ENCODE results near the gene USB1. TPM values are rescaled to one million over a fixed set of nuclear protein-coding genes. Genes with fewer than 3 reads are reported as not detected.

Gene USB1
- total RNA-seq, 2 donors from 2014 or later = 22.6 to 74.1 TPM

DNA sequence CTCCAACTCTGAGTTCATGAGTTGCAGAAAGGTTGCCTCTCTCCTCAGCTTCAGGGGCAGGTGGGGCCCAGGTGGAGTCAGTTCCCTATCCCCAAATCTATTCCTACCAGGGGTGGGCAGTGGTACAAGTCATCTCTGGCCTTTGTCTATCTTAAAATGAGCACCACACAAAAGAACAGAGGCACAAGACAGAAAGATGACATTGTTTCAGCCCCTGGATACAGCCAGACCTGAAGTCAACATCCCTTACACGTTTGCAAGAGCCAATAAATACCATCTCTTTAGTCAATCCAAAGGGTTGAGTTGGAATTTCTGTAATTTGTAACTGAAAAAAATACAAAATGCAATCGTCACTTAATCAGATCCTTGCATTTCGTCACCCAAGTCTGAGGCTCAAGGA is 56.6 kb downstream of the USB1 start:
- no peak overlapping the region for H3K4me3 ChIP-seq
- H3K27me3 ChIP-seq (replicated peaks; ENCODE audit: insufficient read depth) = no peaks in the 10 kb centered on the region
- H3K27ac ChIP-seq = no peak overlapping the region
- DNase-seq (ENCODE audit: low spot score) = no peak
- no peaks in the 10 kb centered on the region for H3K9me3 ChIP-seq
- intact Hi-C loops (cut with DNase I) = no loop called here
- no peak for TF ChIP-seq POLR2A (IDR thresholded peaks at IDR 0.05)
- H3K36me3 ChIP-seq = no peaks in the 10 kb centered on the region
- WGBS = 72% methylated on average over 3 of the region's 3 CpGs
- H3K4me1 ChIP-seq (replicated peaks) = no peaks in the 10 kb centered on the region

DNA sequence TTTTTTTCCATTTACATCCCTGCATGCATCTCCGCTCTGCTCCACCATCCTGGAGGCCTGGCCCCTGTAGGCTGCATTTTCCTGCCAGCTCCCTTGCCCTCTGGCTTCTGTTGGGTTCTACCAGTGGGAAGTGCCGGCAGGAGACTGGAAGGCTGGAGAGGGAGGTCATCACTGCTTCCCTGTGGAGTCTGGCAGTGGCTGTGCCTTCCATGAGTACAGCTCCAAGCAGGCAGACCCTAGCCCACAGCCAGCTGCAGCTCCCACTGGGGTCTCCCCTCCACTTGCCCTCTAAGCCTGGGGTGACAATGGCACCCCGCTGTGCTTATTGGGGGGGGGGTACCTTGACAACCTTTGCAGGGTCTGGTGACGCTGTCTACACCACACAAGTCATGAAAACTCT is 61.6 kb downstream of the USB1 start:
- no peak for DNase-seq (ENCODE audit: low spot score)
- no peaks in the 10 kb centered on the region for H3K36me3 ChIP-seq
- intact Hi-C loops (cut with DNase I) = no loop called here
- H3K27me3 ChIP-seq (replicated peaks; ENCODE audit: insufficient read depth) = no peaks in the 10 kb centered on the region
- WGBS = 77% methylated on average over 4 of the region's 4 CpGs
- no peaks in the 10 kb centered on the region for H3K9me3 ChIP-seq
- TF ChIP-seq, protein P1, sequence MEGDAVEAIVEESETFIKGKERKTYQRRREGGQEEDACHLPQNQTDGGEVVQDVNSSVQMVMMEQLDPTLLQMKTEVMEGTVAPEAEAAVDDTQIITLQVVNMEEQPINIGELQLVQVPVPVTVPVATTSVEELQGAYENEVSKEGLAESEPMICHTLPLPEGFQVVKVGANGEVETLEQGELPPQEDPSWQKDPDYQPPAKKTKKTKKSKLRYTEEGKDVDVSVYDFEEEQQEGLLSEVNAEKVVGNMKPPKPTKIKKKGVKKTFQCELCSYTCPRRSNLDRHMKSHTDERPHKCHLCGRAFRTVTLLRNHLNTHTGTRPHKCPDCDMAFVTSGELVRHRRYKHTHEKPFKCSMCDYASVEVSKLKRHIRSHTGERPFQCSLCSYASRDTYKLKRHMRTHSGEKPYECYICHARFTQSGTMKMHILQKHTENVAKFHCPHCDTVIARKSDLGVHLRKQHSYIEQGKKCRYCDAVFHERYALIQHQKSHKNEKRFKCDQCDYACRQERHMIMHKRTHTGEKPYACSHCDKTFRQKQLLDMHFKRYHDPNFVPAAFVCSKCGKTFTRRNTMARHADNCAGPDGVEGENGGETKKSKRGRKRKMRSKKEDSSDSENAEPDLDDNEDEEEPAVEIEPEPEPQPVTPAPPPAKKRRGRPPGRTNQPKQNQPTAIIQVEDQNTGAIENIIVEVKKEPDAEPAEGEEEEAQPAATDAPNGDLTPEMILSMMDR (IDR thresholded peaks at IDR 0.05) = no peak
- TF ChIP-seq POLR2AphosphoS5 (IDR thresholded peaks at IDR 0.05) = no peak
- no peak overlapping the region for H3K4me3 ChIP-seq
- no peak overlapping the region for H3K27ac ChIP-seq
- no peaks in the 10 kb centered on the region for H3K4me1 ChIP-seq (replicated peaks)

DNA sequence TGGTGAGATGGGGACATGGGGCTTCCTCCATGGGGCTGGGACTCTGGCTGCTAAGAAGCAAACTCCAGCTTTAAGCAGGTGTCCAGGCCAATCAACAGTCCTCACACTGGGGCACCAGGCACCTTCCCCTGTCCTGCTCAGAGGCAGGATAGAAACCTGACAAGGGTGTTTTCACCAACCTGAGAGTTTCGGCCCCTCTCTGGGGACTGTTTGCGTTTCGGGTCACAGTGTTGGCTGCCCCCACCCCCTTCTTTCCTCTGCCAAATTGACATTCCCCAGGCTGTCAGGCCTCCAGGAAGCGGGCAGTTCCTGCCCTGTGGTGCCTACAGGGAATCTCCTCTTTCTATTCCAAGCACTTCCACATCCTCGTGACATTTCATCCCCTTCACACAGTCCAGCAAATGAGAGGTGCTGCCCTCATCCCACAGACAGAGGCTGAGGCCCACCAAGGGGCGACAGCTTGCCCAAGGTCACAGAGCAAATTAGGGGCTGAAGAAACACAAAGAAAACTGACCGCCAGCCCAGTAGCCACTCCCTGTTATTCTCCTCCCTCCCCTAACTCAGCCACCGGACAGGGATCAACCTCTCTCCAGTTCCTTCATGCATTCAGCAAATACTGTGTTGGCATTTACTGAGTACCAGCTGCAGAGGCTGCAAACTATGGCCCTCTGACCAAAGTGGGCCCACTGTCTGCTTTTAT is 62.3 kb downstream of the USB1 start:
- Histone ChIP-seq H3K4me3 (no peak overlapping the region), H3K4me1 (replicated peaks) (no peaks in the 10 kb centered on the region), H3K9me3 (no peaks in the 10 kb centered on the region), H3K27ac (no peak overlapping the region), H3K27me3 (replicated peaks; ENCODE audit: insufficient read depth) (no peaks in the 10 kb centered on the region), H3K36me3 (no peaks in the 10 kb centered on the region)
- DNase-seq (ENCODE audit: low spot score) = no peak
- 56% methylated on average over 8 of the region's 8 CpGs for WGBS
- TF ChIP-seq POLR2A (IDR thresholded peaks at IDR 0.05) = no peak
- TF ChIP-seq POLR2AphosphoS5 (IDR thresholded peaks at IDR 0.05) = no peak
- TF ChIP-seq, protein P1 (IDR thresholded peaks at IDR 0.05) = no peak
- intact Hi-C loops (cut with DNase I) = no loop called here

DNA sequence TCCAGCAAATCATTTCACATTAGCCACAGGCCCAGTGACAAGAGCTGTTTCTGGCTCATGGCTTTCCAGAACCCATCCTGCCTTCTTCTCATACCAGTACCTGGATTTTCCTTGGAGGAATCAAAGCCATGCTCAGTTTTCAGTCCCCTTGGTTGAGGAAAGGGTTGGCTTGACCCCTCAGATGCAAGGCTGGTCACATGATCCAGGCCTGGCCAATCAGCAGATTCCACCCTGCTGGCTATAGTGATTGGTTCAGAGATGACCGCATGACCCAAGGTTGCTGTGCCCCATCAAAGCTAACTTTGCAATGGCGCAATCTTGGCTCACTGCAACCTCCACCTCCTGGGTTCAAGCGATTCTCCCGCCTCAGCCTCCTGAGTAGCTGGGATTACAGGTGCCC is 69.4 kb downstream of the USB1 start:
- Histone ChIP-seq H3K36me3 (no peaks in the 10 kb centered on the region), H3K4me3 (no peak overlapping the region), H3K27me3 (replicated peaks; ENCODE audit: insufficient read depth) (no peaks in the 10 kb centered on the region), H3K4me1 (replicated peaks) (no peaks in the 10 kb centered on the region), H3K27ac (no peak overlapping the region), H3K9me3 (no peaks in the 10 kb centered on the region)
- intact Hi-C loops (cut with DNase I) = no loop called here
- no peak for DNase-seq (ENCODE audit: low spot score)
- 100% methylated on average over 4 of the region's 4 CpGs for WGBS
- TF ChIP-seq POLR2A (IDR thresholded peaks at IDR 0.05) (no peak), POLR2AphosphoS5 (IDR thresholded peaks at IDR 0.05) (no peak)
- TF ChIP-seq, protein P1 (IDR thresholded peaks at IDR 0.05) = no peak

Other genes with a start within 250 kb of the USB1 start
- 10 to 100 TPM; 16.3 to 79.5 TPM for gene KIFC3, start 198.9 kb upstream of the USB1 start, total RNA-seq
- gene CNGB1, start 30.3 kb upstream of the USB1 start, total RNA-seq = under 1 TPM in 1 of 2 donors, not detected in 1; 0.34 TPM
- 10 to 100 TPM in 1 of 2 donors, 1 to 10 TPM in 1; 7.6 to 12.9 TPM for gene ZNF319, start 735 bp upstream of the USB1 start, total RNA-seq
- 100 to 1,000 TPM in 1 of 2 donors, 1 to 10 TPM in 1; 8.0 to 232 TPM for gene MMP15, start 24.3 kb downstream of the USB1 start, total RNA-seq
- gene CFAP20, start 128.0 kb downstream of the USB1 start, total RNA-seq = 10 to 100 TPM; 27.2 to 77.7 TPM
- gene CSNK2A2, start 196.7 kb downstream of the USB1 start, total RNA-seq = 10 to 100 TPM; 27.8 to 65.0 TPM

Measured in prostate gland (tissue), 2 donors.